Activated CD8-positive, alpha-beta memory T cell treated with anti-CD3 and anti-CD28 coated beads, Interleukin-2, amount 50 U/mL, for 48 hours (primary cell): ENCODE data around the gene KRTAP9-7.
"Not testable (repeated sequence)": the region's sequence is repeated elsewhere in the genome, so short reads cannot be mapped to it uniquely, and the experiment has no call there.

Source experiments
- DNase-seq: peaks from one replicate; pipeline ENCODE4 v3.0.0-alpha.2; 2020

The KRTAP9-7 gene, protein sequence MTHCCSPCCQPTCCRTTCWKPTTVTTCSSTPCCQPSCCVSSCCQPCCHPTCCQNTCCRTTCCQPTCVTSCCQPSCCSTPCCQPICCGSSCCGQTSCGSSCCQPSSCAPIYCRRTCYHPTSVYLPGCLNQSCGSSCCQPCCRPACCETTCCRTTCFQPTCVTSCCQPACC

DNA sequence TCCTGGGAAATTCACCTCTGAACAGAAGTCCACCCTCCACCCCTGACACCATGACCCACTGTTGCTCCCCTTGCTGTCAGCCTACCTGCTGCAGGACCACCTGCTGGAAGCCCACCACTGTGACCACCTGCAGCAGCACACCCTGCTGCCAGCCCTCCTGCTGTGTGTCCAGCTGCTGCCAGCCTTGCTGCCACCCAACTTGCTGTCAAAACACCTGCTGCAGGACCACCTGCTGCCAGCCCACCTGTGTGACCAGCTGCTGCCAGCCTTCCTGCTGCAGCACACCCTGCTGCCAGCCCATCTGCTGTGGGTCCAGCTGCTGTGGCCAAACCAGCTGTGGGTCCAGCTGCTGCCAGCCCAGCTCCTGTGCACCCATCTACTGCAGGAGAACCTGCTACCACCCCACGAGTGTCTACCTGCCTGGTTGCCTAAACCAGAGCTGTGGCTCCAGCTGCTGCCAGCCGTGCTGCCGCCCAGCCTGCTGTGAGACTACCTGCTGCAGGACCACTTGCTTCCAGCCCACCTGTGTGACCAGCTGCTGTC, at the start of gene KRTAP9-7:
Gene KRTAP9-7, plus strand, starts transcription at position 51 of the 543 bp plus-strand sequence. Its CDS starts 0 bp downstream, at position 51.
- not testable (repeated sequence) for DNase-seq

DNA sequence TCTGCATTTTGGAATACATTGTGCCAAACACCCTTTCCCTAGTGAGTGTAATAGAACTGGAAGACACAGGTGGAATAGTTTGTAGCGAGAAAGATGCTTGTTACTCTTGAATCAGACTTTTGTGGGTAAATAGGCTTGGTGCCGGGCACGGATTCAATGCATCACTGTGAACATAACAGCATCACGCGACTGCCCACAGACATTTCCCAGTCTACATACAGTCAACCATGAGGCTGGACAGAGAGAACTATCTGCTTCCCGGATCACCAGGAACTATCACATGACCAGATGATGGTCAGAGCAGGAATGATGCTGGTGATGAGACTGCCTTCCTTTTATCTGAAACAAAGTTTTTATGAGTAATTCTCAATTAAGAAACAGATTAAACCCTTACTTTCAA, 49.4 kb upstream of the KRTAP9-7 start:
- DNase-seq, result no peak

DNA sequence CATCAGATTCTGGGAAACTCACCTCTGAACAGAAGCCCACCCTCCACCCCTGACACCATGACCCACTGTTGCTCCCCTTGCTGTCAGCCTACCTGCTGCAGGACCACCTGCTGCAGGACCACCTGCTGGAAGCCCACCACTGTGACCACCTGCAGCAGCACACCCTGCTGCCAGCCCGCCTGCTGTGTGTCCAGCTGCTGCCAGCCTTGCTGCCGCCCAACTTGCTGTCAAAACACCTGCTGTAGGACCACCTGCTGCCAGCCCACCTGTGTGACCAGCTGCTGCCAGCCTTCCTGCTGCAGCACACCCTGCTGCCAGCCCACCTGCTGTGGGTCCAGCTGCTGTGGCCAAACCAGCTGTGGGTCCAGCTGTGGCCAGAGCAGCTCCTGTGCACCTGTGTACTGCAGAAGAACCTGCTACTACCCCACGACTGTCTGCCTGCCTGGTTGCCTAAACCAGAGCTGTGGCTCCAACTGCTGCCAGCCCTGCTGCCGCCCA, 48.9 kb upstream of the KRTAP9-7 start, which contains the start of gene KRTAP9-2:
Gene KRTAP9-2, plus strand, starts transcription at position 51 of the 498 bp plus-strand sequence. Its CDS starts 7 bp downstream, at position 58.
- not testable (repeated sequence) for DNase-seq

DNA sequence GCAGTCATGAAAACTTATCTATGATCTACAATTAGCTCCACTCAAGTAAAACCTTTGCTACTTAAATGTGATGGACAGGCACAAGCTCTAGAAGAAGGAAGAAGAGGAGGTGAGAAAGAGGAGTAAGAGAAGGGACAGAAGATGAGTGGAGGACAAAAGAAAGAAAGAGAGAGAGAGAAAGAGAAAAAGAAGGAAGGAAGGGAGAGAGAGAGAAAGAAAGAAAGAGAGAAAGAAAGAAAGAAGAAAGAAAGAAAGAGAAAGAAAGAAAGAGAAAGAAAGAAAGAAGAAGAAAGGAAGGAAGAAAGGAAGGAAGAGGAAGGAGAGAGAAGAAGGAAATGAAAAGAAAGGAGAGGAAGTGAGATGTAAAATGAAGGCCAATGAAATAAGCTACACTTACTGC, 45.4 kb upstream of the KRTAP9-7 start:
- DNase-seq, result no peak

DNA sequence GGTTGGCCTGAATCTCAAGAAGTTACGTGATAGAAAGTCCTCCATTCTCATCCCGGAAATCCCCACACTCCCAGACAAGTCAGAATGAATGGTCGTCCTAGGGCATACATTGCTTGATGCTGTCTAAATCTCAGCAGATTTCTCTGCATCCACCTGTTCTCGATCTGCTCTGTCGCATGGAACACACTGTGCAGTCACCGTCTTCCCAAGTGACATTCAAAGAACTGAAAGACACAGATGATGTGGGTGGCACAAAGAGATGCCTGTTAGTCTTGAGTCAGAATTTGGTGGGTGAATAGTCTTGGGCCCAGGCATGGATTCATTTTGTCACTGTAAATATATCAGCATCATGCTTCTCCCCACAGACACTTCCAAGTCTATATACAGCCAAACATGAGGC, 43.8 kb upstream of the KRTAP9-7 start:
- DNase-seq, result no peak

DNA sequence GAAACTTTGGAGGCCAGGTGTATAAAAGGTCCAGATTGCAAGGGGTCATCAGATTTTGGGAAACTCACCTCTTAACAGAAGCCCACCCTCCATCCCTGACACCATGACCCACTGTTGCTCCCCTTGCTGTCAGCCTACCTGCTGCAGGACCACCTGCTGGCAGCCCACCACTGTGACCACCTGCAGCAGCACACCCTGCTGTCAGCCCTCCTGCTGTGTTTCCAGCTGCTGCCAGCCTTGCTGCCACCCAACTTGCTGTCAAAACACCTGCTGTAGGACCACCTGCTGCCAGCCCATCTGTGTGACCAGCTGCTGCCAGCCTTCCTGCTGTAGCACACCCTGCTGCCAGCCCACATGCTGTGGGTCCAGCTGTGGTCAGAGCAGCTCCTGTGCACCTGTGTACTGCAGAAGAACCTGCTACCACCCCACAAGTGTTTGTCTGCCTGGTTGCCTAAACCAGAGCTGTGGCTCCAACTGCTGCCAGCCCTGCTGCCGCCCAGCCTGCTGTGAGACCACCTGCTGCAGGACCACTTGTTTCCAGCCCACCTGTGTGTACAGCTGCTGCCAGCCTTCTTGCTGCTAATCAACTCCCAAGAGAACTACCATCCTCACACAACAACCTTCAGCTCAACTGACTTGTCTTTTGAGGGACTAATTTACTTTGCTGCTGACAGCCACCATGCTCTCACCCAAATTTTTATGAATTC, 42.9 kb upstream of the KRTAP9-7 start, which contains the start of gene KRTAP9-3:
Gene KRTAP9-3, plus strand, starts transcription at position 51 of the 707 bp plus-strand sequence. Its CDS starts 53 bp downstream, at position 104.
- DNase-seq, result not testable (repeated sequence)

DNA sequence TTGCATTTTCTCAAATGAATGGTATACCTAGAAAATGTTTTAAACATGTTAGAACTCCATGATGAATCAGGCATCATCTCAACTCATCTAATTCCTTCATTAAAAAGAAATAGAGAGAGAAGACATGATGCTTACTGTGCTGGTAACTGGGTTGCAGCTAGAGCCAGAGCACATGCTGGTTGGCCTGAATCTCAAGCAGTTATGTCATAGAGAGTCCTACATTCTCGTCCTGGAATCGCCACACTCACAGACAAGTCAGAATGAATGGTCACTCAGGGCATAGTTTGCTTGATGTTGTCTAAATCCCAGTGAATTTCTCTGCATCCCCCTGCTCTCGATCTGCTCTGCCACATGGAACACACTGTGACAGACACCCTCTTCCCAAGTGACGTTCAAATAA, 38.4 kb upstream of the KRTAP9-7 start:
- not testable (repeated sequence) for DNase-seq

DNA sequence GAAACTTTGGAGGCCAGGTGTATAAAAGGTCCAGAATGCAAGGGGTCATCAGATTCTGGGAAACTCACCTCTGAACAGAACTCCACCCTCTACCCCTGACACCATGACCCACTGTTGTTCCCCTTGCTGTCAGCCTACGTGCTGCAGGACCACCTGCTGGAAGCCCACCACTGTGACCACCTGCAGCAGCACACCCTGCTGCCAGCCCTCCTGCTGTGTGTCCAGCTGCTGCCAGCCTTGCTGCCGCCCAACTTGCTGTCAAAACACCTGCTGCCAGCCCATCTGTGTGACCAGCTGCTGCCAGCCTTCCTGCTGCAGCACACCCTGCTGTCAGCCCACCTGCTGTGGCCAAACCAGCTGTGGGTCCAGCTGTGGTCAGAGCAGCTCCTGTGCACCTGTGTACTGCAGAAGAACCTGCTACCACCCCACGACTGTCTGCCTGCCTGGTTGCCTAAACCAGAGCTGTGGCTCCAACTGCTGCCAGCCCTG, 37.5 kb upstream of the KRTAP9-7 start, which contains the start of gene KRTAP9-8:
Gene KRTAP9-8, plus strand, starts transcription at position 51 of the 489 bp plus-strand sequence. Its CDS starts 53 bp downstream, at position 104.
- not testable (repeated sequence) for DNase-seq

DNA sequence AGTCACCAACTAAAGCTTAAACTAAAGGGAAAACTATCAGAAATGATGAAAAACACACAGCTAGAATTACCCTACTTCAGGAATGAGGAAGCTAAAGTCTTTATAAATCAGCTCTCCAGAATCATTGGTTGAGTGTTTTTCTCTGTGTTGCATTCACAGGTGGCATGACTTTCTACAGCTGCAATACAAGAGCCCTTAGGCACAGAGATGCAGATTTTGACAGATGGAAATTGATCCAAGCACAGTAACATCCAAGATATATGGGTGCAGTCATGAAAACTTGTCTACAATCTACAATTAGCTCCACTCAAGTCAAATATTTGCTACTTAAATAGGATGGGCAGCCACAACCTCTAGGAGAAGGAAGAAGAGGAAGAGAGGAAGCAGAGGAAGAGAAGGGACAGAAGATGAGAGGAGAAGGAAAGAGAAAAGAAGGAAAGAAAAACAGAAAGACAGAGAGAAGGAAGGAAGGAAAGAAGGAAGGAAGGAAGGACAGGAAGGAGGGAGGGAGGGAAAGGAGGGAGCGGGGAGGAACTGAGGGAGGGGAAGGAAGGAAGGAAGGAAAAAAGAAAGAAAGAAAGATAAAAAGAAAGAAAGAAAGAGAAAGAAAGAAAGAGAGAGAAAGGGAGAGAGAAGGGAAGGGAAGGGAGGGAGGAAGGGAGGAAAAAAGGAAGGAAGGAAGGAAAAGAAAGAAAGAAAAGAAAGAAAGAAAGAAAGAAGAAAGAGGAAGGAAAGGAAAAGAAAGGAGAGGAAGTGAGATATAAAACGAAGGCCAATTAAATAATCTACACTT, 28.3 kb upstream of the KRTAP9-7 start:
- not testable (repeated sequence) for DNase-seq

DNA sequence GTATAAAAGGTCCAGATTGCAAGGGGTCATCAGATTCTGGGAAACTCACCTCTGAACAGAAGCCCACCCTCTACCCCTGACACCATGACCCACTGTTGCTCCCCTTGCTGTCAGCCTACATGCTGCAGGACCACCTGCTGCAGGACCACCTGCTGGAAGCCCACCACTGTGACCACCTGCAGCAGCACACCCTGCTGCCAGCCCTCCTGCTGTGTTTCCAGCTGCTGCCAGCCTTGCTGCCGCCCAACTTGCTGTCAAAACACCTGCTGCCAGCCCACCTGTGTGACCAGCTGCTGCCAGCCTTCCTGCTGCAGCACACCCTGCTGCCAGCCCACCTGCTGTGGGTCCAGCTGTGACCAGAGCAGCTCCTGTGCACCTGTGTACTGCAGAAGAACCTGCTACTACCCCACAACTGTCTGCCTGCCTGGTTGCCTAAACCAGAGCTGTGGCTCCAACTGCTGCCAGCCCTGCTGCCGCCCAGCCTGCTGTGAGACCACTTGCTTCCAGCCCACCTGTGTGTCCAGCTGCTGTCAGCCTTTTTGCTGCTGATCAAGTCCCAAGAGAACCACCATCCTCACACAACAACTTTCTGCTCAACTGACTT, 25.8 kb upstream of the KRTAP9-7 start, which contains the start of gene KRTAP9-4:
Gene KRTAP9-4, plus strand, starts transcription at position 51 of the 604 bp plus-strand sequence. Its CDS starts 34 bp downstream, at position 85.
- not testable (repeated sequence) for DNase-seq

DNA sequence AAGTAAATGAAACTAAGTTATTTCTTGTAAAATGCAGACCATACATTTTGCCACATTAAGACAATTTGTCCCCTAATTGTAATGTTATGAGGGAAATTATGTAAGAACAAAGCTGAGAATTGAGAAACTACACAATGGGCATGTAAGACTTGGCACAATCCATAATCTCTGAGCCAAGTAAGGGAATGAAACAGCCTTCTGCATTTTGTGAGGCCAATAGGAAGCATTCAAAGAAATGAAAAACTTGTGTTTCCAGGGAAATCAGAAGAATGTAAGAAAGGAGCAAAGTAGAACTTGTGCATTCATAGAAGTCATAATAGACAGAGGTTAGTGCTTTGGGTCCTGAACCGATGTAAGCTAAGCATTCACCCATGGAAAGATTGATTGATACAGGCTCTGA, 24.2 kb upstream of the KRTAP9-7 start:
- DNase-seq, result no peak

DNA sequence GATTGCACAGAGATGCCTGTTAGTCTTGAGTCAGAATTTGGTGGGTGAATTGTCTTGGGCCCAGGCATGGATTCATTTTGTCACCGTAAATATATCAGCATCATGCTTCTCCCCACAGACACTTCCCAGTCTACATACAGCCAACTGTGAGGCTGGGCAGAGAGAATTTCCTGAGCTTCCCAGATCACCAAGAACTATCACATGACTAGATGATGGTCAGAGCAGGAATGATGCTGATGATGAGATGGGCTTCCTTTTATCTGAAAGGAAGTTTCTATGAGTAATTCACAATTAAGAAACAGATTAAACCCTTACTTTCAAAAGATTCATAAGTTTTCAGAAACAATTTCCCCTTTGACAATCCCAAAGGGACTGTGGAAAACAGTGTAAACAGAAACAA, 20.6 kb upstream of the KRTAP9-7 start:
- no peak for DNase-seq

DNA sequence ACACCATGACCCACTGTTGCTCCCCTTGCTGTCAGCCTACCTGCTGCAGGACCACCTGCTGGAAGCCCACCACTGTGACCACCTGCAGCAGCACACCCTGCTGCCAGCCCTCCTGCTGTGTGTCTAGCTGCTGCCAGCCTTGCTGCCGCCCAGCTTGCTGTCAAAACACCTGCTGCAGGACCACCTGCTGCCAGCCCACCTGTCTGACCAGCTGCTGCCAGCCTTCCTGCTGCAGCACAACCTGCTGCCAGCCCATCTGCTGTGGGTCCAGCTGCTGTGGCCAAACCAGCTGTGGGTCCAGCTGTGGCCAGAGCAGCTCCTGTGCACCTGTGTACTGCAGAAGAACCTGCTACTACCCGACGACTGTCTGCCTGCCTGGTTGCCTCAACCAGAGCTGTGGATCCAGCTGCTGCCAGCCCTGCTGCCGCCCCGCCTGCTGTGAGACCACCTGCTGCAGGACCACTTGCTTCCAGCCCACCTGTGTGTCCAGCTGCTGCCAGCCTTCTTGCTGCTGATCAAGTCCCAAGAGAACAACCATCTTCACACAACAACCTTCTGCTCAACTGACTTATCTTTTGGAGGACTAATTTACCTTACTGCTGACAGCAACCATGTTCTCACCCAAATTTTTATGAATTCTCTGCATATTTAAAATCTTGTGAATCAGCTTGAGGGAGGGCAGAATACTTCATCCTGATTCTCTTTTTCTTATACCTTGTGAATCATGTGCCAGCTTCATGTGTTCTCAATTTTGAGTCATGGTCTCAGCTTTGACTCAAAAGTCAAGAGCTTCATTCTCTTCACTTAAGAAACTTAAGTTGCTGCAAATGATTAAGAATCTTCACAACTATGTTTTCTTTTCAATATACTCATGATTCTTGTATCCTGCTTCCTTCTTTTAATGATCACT, 19.9 kb upstream of the KRTAP9-7 start, which contains the start of gene KRTAP9-9:
Gene KRTAP9-9, plus strand, starts transcription at position 4 of the 910 bp plus-strand sequence.
- not testable (repeated sequence) for DNase-seq

DNA sequence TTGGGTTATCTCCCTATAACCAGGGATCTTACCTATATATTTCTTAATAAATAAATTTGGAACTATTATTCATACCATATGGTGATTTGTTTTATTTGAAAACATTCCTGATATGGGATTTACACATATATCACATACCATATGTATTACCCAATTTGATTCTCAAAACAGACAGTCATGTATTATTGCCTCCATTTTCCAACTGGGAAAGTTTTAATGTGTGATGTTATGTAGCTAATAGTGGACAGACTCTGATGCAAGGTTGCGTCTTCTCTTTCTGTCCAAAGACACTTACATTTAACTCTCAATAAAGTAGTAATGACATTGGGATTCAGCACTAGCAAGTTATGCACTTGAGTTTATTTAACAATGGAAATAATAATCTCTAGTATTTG, 19.2 kb upstream of the KRTAP9-7 start:
- no peak for DNase-seq

DNA sequence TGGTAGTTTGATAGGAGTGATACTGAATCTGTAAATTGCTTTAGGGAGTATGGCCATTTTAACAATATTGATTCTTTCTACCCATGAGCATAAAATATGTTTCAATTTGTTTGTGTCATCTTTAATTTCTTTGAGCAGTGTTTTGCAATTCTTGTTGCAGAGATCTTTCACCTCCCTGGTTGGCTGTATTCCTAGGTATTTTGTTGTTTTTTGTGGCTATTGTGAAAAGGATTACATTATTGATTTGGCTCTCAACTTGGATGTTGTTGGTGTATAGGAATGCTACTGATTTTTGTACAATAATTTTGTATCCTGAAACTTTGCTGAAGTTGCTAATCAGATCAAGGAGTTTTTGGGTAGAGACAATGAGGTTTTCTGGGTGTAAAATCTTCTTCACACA, 17.1 kb upstream of the KRTAP9-7 start:
- no peak for DNase-seq

DNA sequence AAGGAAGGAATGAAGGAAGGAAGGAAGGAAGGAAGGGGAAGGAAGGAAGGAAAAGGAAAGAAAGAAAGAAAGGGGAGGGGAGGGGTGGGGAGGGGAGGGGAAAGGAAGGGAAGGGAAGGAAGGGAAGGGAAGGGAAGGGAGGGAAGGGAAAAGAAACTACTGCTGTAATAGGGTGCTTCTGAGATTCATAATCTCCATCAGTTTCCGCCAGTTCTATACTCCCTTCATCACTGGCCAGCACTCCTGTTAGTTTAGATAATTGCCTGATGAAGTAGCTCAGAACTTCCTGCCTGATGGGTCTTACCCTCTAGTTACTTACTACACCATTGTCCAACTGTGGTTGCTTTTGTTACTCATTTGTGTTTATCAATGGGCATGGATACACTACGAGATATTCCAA, 12.3 kb upstream of the KRTAP9-7 start:
- DNase-seq, result no peak

DNA sequence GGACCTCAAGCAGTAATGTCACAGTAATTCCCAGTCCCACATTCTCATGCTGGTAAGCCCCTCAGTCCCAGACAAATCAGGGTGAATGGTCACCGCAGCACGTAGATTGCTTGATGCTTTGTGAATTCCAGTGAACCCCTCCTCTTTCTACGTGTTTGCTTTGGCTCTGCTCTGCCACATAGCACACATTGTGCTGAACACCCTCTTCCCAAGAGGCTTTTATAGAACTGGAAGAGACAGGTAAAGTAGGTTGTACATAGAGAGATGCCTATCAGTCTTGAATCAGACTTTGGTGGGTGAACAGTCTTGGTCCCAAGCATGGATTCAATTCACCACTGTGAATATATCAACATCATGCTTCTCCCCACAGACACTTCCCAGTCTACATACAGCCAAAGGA, 10.9 kb upstream of the KRTAP9-7 start:
- DNase-seq, result no peak

DNA sequence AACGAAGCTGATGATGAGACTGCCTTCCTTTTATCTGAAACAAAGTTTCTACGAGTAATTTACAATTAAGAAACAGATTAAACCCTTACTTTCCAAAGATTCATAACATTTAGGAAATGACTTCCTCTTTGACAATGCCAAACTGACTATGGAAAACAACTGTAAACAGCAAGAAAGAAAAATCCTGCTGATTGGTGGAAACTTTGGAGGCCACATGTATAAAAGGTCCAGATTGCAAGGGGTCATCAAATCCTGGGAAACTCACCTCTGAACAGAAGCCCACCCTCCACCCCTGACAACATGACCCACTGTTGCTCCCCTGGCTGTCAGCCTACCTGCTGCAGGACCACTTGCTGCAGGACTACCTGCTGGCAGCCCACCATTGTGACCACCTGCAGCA, 10.4 kb upstream of the KRTAP9-7 start, which contains the start of gene KRTAP9-6:
Gene KRTAP9-6, plus strand, starts transcription at position 301 of the 400 bp plus-strand sequence. Its CDS starts 0 bp downstream, at position 301.
- DNase-seq, result no peak

DNA sequence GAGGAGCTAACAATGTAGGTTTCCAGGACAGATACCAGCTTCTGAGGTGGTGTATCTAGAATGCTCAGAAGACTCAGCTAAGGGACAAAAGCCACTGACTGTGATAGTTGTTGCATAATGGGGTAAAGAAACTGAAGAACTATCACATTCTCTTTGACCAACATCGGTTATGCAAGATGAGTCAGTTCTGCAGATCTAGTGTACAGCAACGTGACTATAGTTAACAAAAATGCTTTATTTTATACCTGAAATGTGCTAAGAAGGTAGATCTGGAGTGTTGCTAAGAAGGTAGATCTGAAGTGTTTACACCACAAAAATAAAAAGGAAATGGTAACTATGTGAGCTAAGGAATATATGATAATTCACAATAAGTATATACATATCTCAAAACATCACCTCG, 7.8 kb upstream of the KRTAP9-7 start:
- no peak for DNase-seq

DNA sequence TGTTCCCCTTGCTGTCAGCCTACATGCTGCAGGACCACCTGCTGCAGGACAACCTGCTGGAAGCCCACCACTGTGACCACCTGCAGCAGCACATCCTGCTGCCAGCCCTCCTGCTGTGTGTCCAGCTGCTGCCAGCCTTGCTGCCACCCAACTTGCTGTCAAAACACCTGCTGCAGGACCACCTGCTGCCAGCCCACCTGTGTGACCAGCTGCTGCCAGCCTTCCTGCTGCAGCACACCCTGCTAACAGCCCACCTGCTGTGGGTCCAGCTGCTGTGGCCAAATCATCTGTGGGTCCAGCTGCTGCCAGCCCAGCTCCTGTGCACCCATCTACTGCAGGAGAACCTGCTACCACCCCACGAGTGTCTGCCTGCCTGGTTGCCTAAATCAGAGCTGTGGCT, 4.2 kb upstream of the KRTAP9-7 start:
- DNase-seq, result not testable (repeated sequence)

DNA sequence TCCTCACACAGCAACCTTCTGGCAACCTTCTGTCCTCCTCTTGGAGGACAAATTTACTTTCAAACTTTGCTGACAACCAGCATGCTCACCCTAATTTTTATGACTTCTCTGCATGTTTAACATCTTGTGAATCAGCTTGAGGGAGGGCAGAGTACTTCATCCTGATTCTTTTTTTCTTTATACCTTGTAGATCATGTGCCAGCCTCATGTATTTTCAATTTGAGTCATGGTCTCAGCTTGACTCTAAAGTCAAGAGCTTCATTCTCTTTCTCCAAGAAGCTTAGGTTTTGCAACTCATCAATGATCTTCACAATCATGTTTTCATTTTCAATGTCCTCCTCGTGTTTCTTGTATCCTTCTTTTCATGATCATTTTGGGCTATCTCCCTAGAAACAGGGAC, 3.6 kb upstream of the KRTAP9-7 start:
- no peak for DNase-seq
